Stimulated activated effector memory CD8-positive, alpha-beta T cell treated with anti-CD3 and anti-CD28 coated beads, Interleukin-12 subunit alpha, Interleukin-12 subunit beta, amount 100 ng/mL, for 72 hours (primary cell): ENCODE data around the gene GGACT.
"Not testable (repeated sequence)": the region's sequence is repeated elsewhere in the genome, so short reads cannot be mapped to it uniquely, and the experiment has no call there.

Experiments used
- ATAC-seq: fragments of 150-1000 bp; cut with Tn5 transposase; 2 replicates; pipeline ENCODE4 v1.10.0; 2021
- DNase-seq, 2 donors: peaks; one replicate each; pipeline ENCODE4 v3.0.0; 2021 to 2022; ENCODE audit warnings: low spot score in 2 of 2
- H3K27ac Mint-ChIP-seq: one replicate; pipeline ENCODE4 v1.8.0; 2022; ENCODE audit warnings: mild to moderate bottlenecking, mixed read lengths
- H3K36me3 Mint-ChIP-seq: one replicate; pipeline ENCODE4 v1.8.0; 2022; ENCODE audit warnings: mild to moderate bottlenecking, mixed read lengths
- H3K4me1 Mint-ChIP-seq: one replicate; pipeline ENCODE4 v1.8.0; 2022; ENCODE audit warnings: mixed read lengths
- H3K4me3 Mint-ChIP-seq: one replicate; pipeline ENCODE4 v1.8.0; 2022; ENCODE audit warnings: mild to moderate bottlenecking, mixed read lengths
- H3K9me3 Mint-ChIP-seq: one replicate; pipeline ENCODE4 v1.8.0; 2022; ENCODE audit warnings: mixed read lengths

GGACT gene

GRCh38 chr13:100588331-100589177 lies at the start of gene GGACT:
GGACT (minus strand) TSS chr13:100588789; CDS start chr13:100532591, 56,198 bp downstream.
- no peaks in the 10 kb centered on the region for H3K9me3 Mint-ChIP-seq
- H3K27ac Mint-ChIP-seq = peak within 1 kb of the TSS; percentile 87
- H3K36me3 Mint-ChIP-seq = peaks cover 4% of the 10 kb centered on the region
- peak; percentile 97 for ATAC-seq
- peak; percentile 88 to 91 for DNase-seq
- peak within 1 kb of the TSS; percentile 75 for H3K4me3 Mint-ChIP-seq
- peaks cover 27% of the 10 kb centered on the region for H3K4me1 Mint-ChIP-seq

- Mint-ChIP-seq H3K36me3 (peaks cover 63% of the 10 kb centered on the region), H3K9me3 (no peaks in the 10 kb centered on the region), H3K4me3 (no peak overlapping the region), H3K4me1 (no peaks in the 10 kb centered on the region), H3K27ac (no peak overlapping the region)
- DNase-seq (no peak), ATAC-seq (no peak)
These were observed 49.2 kb upstream of the GGACT start for GRCh38 chr13:100637796-100638195.

- DNase-seq (no peak), ATAC-seq (no peak)
- no peak overlapping the region for H3K4me3 Mint-ChIP-seq
- peak overlapping the region; percentile 64 for H3K27ac Mint-ChIP-seq
- H3K4me1 Mint-ChIP-seq = no peaks in the 10 kb centered on the region
- peaks cover 67% of the 10 kb centered on the region for H3K36me3 Mint-ChIP-seq
- H3K9me3 Mint-ChIP-seq = no peaks in the 10 kb centered on the region
These were observed 48.8 kb upstream of the GGACT start for GRCh38 chr13:100637380-100637779.

GRCh38 chr13:100636441-100636840 lies 47.9 kb upstream of the GGACT start:
- H3K27ac Mint-ChIP-seq = no peak overlapping the region
- no peaks in the 10 kb centered on the region for H3K9me3 Mint-ChIP-seq
- no peak for DNase-seq
- peaks cover 68% of the 10 kb centered on the region for H3K36me3 Mint-ChIP-seq
- no peaks in the 10 kb centered on the region for H3K4me1 Mint-ChIP-seq
- no peak for ATAC-seq
- H3K4me3 Mint-ChIP-seq = no peak overlapping the region

- ATAC-seq (no peak), DNase-seq (no peak)
- no peak overlapping the region for H3K27ac Mint-ChIP-seq
- H3K4me3 Mint-ChIP-seq = no peak overlapping the region
- H3K9me3 Mint-ChIP-seq = no peaks in the 10 kb centered on the region
- peaks cover 64% of the 10 kb centered on the region for H3K36me3 Mint-ChIP-seq
- no peaks in the 10 kb centered on the region for H3K4me1 Mint-ChIP-seq
These were observed 47.4 kb upstream of the GGACT start for GRCh38 chr13:100636004-100636403.

- no peak overlapping the region for H3K27ac Mint-ChIP-seq
- H3K36me3 Mint-ChIP-seq = peaks cover 62% of the 10 kb centered on the region
- DNase-seq (no peak), ATAC-seq (no peak)
- no peaks in the 10 kb centered on the region for H3K4me1 Mint-ChIP-seq
- no peaks in the 10 kb centered on the region for H3K9me3 Mint-ChIP-seq
- no peak overlapping the region for H3K4me3 Mint-ChIP-seq
These were observed 46.1 kb upstream of the GGACT start for GRCh38 chr13:100634696-100635095.

GRCh38 chr13:100633461-100633860 lies 44.9 kb upstream of the GGACT start:
- ATAC-seq (no peak), DNase-seq (no peak)
- no peaks in the 10 kb centered on the region for H3K9me3 Mint-ChIP-seq
- no peaks in the 10 kb centered on the region for H3K4me1 Mint-ChIP-seq
- H3K4me3 Mint-ChIP-seq = no peak overlapping the region
- H3K27ac Mint-ChIP-seq = no peak overlapping the region
- H3K36me3 Mint-ChIP-seq = peaks cover 74% of the 10 kb centered on the region

- DNase-seq (no peak), ATAC-seq (no peak)
- Mint-ChIP-seq H3K4me1 (no peaks in the 10 kb centered on the region), H3K4me3 (no peak overlapping the region), H3K9me3 (no peaks in the 10 kb centered on the region), H3K36me3 (peaks cover 70% of the 10 kb centered on the region), H3K27ac (no peak overlapping the region)
These were observed 42.0 kb upstream of the GGACT start for GRCh38 chr13:100630555-100630954.

GRCh38 chr13:100627120-100627519 lies 38.5 kb upstream of the GGACT start:
- Mint-ChIP-seq H3K9me3 (no peaks in the 10 kb centered on the region), H3K4me3 (no peak overlapping the region), H3K36me3 (peaks cover 61% of the 10 kb centered on the region), H3K4me1 (no peaks in the 10 kb centered on the region), H3K27ac (no peak overlapping the region)
- no peak for ATAC-seq
- no peak for DNase-seq

GRCh38 chr13:100625447-100625846 lies 36.9 kb upstream of the GGACT start:
- DNase-seq = no peak
- Mint-ChIP-seq H3K4me3 (no peak overlapping the region), H3K9me3 (no peaks in the 10 kb centered on the region), H3K36me3 (peaks cover 56% of the 10 kb centered on the region), H3K4me1 (peaks cover 3% of the 10 kb centered on the region), H3K27ac (no peak overlapping the region)
- no peak for ATAC-seq

GRCh38 chr13:100620792-100621191 lies 32.2 kb upstream of the GGACT start:
- ATAC-seq (no peak), DNase-seq (no peak)
- H3K9me3 Mint-ChIP-seq = no peaks in the 10 kb centered on the region
- H3K4me1 Mint-ChIP-seq = peaks cover 8% of the 10 kb centered on the region
- no peak overlapping the region for H3K27ac Mint-ChIP-seq
- no peak overlapping the region for H3K4me3 Mint-ChIP-seq
- peaks cover 26% of the 10 kb centered on the region for H3K36me3 Mint-ChIP-seq

GRCh38 chr13:100619940-100620339 lies 31.4 kb upstream of the GGACT start:
- H3K36me3 Mint-ChIP-seq = peaks cover 18% of the 10 kb centered on the region
- no peak overlapping the region for H3K27ac Mint-ChIP-seq
- no peak overlapping the region for H3K4me3 Mint-ChIP-seq
- no peaks in the 10 kb centered on the region for H3K9me3 Mint-ChIP-seq
- H3K4me1 Mint-ChIP-seq = peaks cover 8% of the 10 kb centered on the region
- peak; percentile 54 for ATAC-seq
- DNase-seq = no peak

GRCh38 chr13:100618897-100619296 lies 30.3 kb upstream of the GGACT start:
- not testable (repeated sequence) for ATAC-seq, DNase-seq, H3K4me3 Mint-ChIP-seq, H3K4me1 Mint-ChIP-seq, H3K36me3 Mint-ChIP-seq, H3K9me3 Mint-ChIP-seq, H3K27ac Mint-ChIP-seq

- no peaks in the 10 kb centered on the region for H3K9me3 Mint-ChIP-seq
- no peak overlapping the region for H3K4me3 Mint-ChIP-seq
- H3K36me3 Mint-ChIP-seq = peaks cover 6% of the 10 kb centered on the region
- peaks cover 19% of the 10 kb centered on the region for H3K4me1 Mint-ChIP-seq
- H3K27ac Mint-ChIP-seq = no peak overlapping the region
- no peak for DNase-seq
- no peak for ATAC-seq
These were observed 24.4 kb upstream of the GGACT start for GRCh38 chr13:100613031-100613430.

- peaks cover 23% of the 10 kb centered on the region for H3K4me1 Mint-ChIP-seq
- DNase-seq (no peak), ATAC-seq (peak; percentile 31)
- H3K9me3 Mint-ChIP-seq = no peaks in the 10 kb centered on the region
- H3K27ac Mint-ChIP-seq = peak overlapping the region; percentile 78
- no peak overlapping the region for H3K4me3 Mint-ChIP-seq
- H3K36me3 Mint-ChIP-seq = peaks cover 6% of the 10 kb centered on the region
These were observed 23.3 kb upstream of the GGACT start for GRCh38 chr13:100611678-100612492.
